Esophagus squamous epithelium (tissue), 5 donors: Measurements from ENCODE around the gene SFTPD. TPM values are rescaled to one million over a fixed set of nuclear protein-coding genes. Genes with fewer than 3 reads are reported as not detected.

Source experiments
- DNase-seq: peaks from one replicate; lab custom pipeline; 2025; lab: John Stamatoyannopoulos, UW
- H3K27ac ChIP-seq, 4 donors: fragments of 200-600 bp; sonication (generic); one replicate each; pipeline ENCODE4 v1.5.1; 2016 to 2019; ENCODE audit warnings: mild to moderate bottlenecking in 1 of 4
- H3K27me3 ChIP-seq, 4 donors: fragments of 200-600 bp; sonication (generic); 1 replicate in 3 of 4; 2 replicates in 1 of 4; pipeline versions ENCODE4 v1.5.1 to v1.6.0; 2017 to 2021; ENCODE audit warnings: antibody characterized with exemption in 1 of 4
- H3K36me3 ChIP-seq, 3 donors: fragments of 200-600 bp; sonication (generic); one replicate each; pipeline ENCODE4 v1.5.1; 2016 to 2019
- H3K4me1 ChIP-seq, 3 donors: fragments of 200-600 bp; sonication (generic); one replicate each; pipeline ENCODE4 v1.5.1; 2017 to 2019
- H3K4me3 ChIP-seq, 4 donors: fragments of 200-600 bp; sonication (generic); 1 replicate in 3 of 4; 2 replicates in 1 of 4; pipeline ENCODE4 v1.5.1; 2016 to 2019; ENCODE audit warnings: mild to moderate bottlenecking in 2 of 4, moderate library complexity in 1 of 4
- H3K9me3 ChIP-seq, 3 donors: fragments of 200-600 bp; sonication (generic); one replicate each; pipeline ENCODE4 v1.5.1; 2016 to 2019
- POLR2A ChIP-seq, 4 donors: fragments of 450-650 bp; IDR thresholded peaks; one replicate each; pipeline ENCODE4 v1.6.1; 2017; ENCODE audit warnings: antibody characterized with exemption in 4 of 4, mild to moderate bottlenecking in 4 of 4, moderate library complexity in 3 of 4
- WGBS, 2 donors: methylation state at CpG; one replicate each; pipeline ENCODE4 v1.1.5; 2018; 5-methylcytosine and 5-hydroxymethylcytosine counted together
- intact Hi-C: fragments of 100-400 bp; cut with DNase I; formaldehyde crosslinking; loops from one replicate; pipeline ENCODE4 v1.15.0; 2022
- total RNA-seq, 4 donors: library from RNA; depleted of rRNA; stranded (reverse); fragments of >200 nt; gene quantifications; one replicate each; pipeline ENCODE4 v1.1.0, GENCODE V29; 2016
- TF ChIP-seq, protein P1 (sequence below), 6 experiments: fragments of 450-650 bp in 4 of 6; fragments of 200-600 bp in 2 of 6; sonication (generic) in 2 of 6; IDR thresholded peaks; one replicate each; pipeline ENCODE4 v1.5.1; 2016 to 2019; ENCODE audit warnings: antibody characterized with exemption in 6 of 6, mild to moderate bottlenecking in 4 of 6, moderate library complexity in 4 of 6
- donor health status: DM: yes; HTN: yes; CAD: no.

The SFTPD gene
- total RNA-seq, 4 donors from 2014 or later, result 0.83 to 1.2 (median 1.0) TPM

DNA sequence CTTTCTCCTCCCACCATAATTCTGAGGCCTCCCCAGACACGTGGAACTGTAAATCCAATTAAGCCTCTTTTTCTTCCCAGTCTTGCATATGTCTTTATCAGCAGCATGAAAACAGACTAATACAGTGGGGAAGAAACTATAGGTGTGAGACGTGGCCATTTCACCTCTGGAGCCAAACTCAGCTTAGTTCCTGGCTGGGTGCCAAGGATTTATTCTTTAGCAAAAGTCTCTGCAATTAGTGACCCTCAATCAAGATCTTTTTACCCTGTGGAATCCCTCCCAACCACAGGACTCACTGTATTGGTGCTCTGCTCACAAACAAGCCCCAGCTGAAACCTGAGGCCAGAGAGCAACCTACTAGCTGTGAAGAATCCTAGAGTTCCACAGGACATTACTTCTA, 28.1 kb upstream of the SFTPD start:
- Histone ChIP-seq H3K4me1 (peaks cover 0 to 24% (median 0%) of the 10 kb centered on the region in 3 donors), H3K27ac (no peak overlapping the region), H3K27me3 (peaks cover 0 to 7% (median 0%) of the 10 kb centered on the region in 4 donors), H3K9me3 (no peaks in the 10 kb centered on the region), H3K36me3 (no peaks in the 10 kb centered on the region), H3K4me3 (no peak overlapping the region)
- WGBS, 2 donors, result 58 to 63% methylated on average over 2 of the region's 2 CpGs
- intact Hi-C loops, result no loop called here
- DNase-seq, result no peak
- TF ChIP-seq POLR2A (IDR thresholded peaks at IDR 0.05), result no peak
- TF ChIP-seq, protein P1, sequence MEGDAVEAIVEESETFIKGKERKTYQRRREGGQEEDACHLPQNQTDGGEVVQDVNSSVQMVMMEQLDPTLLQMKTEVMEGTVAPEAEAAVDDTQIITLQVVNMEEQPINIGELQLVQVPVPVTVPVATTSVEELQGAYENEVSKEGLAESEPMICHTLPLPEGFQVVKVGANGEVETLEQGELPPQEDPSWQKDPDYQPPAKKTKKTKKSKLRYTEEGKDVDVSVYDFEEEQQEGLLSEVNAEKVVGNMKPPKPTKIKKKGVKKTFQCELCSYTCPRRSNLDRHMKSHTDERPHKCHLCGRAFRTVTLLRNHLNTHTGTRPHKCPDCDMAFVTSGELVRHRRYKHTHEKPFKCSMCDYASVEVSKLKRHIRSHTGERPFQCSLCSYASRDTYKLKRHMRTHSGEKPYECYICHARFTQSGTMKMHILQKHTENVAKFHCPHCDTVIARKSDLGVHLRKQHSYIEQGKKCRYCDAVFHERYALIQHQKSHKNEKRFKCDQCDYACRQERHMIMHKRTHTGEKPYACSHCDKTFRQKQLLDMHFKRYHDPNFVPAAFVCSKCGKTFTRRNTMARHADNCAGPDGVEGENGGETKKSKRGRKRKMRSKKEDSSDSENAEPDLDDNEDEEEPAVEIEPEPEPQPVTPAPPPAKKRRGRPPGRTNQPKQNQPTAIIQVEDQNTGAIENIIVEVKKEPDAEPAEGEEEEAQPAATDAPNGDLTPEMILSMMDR (IDR thresholded peaks at IDR 0.05), result no peak

- H3K36me3 ChIP-seq, result no peaks in the 10 kb centered on the region
- no peak overlapping the region for H3K27ac ChIP-seq
- H3K27me3 ChIP-seq, result no peaks in the 10 kb centered on the region
- no peak for DNase-seq
- intact Hi-C loops, result no loop called here
- H3K4me1 ChIP-seq, result no peaks in the 10 kb centered on the region
- no peak overlapping the region for H3K4me3 ChIP-seq
- peaks cover 0 to 14% (median 0%) of the 10 kb centered on the region in 3 donors for H3K9me3 ChIP-seq
- TF ChIP-seq POLR2A (IDR thresholded peaks at IDR 0.05), result no peak
- TF ChIP-seq, protein P1 (IDR thresholded peaks at IDR 0.05), result no peak
These were observed 21.2 kb upstream of the SFTPD start for GRCh38 chr10:79970062-79970461.

DNA sequence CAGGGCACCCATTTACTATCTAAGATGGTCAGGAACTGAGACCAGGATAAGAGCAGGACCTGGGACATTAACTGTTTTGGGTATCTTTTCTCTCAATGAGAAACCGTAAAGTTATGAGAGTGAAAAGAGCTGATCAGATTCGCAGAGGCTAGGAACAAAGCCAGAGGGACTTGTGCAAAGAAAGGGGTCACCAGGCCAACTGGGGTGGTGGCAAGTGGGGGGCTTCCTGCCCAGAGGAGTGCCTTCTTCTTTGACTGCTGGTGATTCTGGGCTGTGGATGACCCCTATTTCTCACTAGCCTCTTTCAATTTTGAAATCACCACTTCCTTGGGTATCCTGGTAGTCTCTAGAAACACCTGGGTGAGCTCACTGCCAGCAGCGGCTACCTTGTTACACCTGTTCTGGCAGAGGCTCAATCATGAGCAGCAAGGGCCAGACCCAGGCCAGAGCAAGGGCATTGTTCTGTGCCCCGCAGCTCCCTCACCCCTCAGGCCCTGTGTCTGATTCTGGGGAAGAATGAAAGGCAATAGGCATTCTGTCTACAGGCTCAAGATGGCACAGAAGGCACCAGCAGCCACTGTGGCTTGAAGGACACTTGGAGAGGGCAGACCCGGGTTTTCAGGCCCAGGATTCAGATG, 999 bp downstream of the SFTPD start:
- Histone ChIP-seq H3K9me3 (peaks cover 0 to 11% (median 3%) of the 10 kb centered on the region in 3 donors), H3K27me3 (no peaks in the 10 kb centered on the region), H3K36me3 (no peaks in the 10 kb centered on the region), H3K4me1 (no peaks in the 10 kb centered on the region), H3K27ac (no peak overlapping the region), H3K4me3 (no peak overlapping the region)
- DNase-seq, result no peak
- WGBS, 2 donors, result 55 to 63% methylated on average over 4 to 5 of the region's 5 CpGs
- intact Hi-C loops, result no loop called here
- no peak for TF ChIP-seq POLR2A (IDR thresholded peaks at IDR 0.05)
- TF ChIP-seq, protein P1 (IDR thresholded peaks at IDR 0.05), result no peak

DNA sequence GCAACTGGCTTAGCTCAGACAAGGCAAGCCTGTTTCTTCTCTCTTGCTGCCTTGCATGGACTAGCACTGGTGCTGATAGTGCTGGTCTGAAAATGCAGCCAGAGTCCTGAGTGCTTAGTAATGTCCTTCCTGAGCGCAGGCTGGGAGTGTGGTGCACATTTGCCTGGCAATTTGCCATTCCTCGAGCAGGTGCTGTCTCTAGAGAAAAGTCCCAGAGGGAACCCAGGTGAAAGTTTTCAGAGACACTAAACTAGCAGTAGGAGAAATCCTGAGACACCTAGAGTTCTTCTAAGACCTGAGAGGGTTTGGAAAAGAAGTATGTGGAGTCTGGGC, 1.9 kb downstream of the SFTPD start:
- no peaks in the 10 kb centered on the region for H3K4me1 ChIP-seq
- no peak for TF ChIP-seq POLR2A (IDR thresholded peaks at IDR 0.05)
- TF ChIP-seq, protein P1 (IDR thresholded peaks at IDR 0.05), result no peak
- no peaks in the 10 kb centered on the region for H3K27me3 ChIP-seq
- H3K4me3 ChIP-seq, result no peak overlapping the region
- no peaks in the 10 kb centered on the region for H3K36me3 ChIP-seq
- 17 to 56% methylated on average over 1 to 2 of the region's 2 CpGs for WGBS, 2 donors
- no peak for DNase-seq
- H3K9me3 ChIP-seq, result peaks cover 0 to 2% (median 0%) of the 10 kb centered on the region in 3 donors
- intact Hi-C loops, result no loop called here
- no peak overlapping the region for H3K27ac ChIP-seq

GRCh38 chr10:79946271-79947082, 2.4 kb downstream of the SFTPD start:
- Histone ChIP-seq H3K9me3 (no peaks in the 10 kb centered on the region), H3K4me1 (no peaks in the 10 kb centered on the region), H3K4me3 (no peak overlapping the region), H3K36me3 (no peaks in the 10 kb centered on the region), H3K27me3 (no peaks in the 10 kb centered on the region), H3K27ac (no peak overlapping the region)
- WGBS, 2 donors, result 71 to 77% methylated on average over 2 to 3 of the region's 8 CpGs
- DNase-seq, result no peak
- TF ChIP-seq POLR2A (IDR thresholded peaks at IDR 0.05), result no peak
- TF ChIP-seq, protein P1 (IDR thresholded peaks at IDR 0.05), result no peak
- intact Hi-C loops, result no loop called here
